HPDE6-E6E7 (cell line): Measurements from ENCODE around the gene LACRT.

Experiments used
- DNase-seq: peaks from one replicate; pipeline ENCODE4 v3.0.0; 2011; ENCODE audit warnings: missing footprints; ENCODE audit errors: extremely low spot score

Gene LACRT

DNA sequence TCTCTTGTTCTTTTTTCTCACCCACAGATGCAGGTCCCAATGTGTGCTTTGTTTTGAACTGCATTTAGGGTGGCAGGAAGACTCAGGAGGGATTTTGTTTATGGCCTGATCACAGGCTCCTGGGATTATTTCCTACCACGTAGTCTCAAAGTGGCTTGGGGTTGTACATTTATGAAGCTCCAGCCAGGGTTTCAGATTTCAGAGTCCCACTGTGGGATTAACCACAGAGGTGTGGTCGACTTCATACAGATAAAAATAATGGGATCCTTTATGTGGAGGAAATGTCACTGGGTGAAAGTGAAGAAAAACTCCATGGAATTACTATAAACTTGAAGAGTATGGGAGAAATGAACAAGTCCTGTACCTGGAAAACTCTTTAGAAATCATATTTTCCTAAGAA lies 32.0 kb downstream of the LACRT start:
- no peak for DNase-seq

DNA sequence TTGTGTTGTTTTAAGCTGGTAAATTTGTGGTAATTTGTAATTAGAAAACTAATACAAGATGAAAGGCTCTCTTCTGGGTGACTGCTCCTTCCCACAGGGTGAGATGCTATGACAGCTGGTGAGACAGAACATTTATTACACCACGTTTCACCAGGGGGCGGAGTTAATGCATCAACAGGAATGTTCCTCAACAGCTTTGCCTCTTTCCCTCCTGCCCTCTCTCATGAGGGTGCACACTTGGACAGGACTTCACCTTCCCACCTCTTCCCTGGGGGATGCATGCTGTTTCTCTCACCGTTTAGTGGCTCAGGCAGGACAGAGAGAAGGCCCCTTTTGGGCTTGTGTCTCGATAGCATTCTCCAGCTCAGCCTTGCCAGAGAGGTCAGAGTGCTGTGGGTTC lies 32.9 kb downstream of the LACRT start:
- no peak for DNase-seq

DNA sequence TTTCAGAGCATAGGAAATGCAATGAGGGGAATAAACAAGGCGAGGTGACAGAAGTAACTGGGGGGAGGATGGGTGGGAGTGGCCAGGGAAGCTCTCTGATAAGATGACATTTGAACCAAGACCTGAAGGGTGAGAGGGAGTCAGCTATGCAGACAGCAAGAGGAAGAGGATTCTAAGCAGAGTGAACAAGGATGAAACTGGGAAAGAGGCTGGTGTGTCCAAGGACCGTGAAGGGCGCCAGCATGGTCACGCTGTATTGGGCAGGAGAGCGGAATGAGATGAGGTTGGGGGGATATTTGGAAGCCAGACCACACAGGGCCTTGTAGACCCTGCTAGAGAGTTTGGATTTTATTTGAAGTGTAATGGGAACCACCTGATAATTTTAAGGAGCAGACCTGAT lies 35.7 kb downstream of the LACRT start:
- DNase-seq, result no peak

DNA sequence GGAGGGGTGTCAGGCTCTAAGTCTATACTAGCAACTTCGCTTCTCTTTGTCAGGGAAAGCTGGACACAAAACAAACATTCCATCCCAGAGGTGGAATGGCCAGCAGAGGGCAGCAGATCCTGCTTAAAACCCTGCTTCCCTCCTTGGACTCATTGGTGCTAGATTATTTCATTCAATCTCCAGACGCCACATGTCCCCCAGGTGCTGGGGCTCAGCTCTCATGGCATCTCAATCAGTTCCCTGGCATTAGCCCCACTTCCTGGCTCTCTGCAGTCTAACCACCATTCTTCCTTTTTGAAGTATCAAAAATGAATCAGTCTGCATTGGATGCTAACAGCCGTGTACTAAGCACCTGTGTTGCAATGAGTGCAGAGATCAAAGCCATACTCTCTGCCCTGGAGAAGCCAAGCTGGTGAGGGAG lies 38.2 kb downstream of the LACRT start:
- peak; percentile 21 for DNase-seq

DNA sequence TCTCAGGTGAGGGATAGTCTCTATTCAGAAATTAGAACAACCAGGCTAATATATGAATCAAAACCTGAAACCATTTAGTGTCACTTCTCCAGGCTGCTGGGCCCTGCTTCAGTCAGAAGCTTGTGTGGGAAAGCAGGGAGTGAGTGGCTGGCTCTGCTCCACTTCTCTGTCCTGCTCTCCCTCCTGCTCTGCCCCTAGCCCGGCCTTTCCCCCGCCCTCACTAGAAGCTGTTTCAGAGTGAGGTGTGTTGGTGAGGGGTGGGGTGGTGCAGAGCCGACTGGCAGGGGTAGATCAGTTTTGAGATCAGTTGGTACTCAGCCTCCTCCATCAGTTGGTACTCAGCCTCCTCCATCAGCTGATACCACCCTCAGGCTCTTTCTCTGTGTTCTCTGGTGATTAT lies 39.2 kb downstream of the LACRT start:
- no peak for DNase-seq

DNA sequence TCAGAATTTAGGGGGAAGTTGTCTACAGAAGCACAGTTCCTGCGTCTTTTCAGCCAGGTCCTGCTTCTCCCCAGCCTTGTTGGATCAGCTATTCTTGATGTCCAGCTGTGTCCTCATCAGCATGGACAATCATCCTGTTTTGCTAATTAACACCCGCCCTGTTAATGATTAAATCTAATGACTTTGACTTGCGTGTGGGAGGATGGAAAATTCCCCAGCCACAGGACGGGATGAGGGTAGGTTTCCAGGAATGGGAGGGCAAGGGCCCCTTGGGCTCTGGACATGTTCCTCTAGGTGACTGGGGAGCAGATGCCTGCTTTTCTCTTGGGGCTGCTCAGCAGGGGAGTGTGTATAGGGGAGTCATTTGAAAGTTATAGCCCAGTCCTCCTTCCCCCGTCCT lies 41.0 kb downstream of the LACRT start:
- DNase-seq, result no peak

DNA sequence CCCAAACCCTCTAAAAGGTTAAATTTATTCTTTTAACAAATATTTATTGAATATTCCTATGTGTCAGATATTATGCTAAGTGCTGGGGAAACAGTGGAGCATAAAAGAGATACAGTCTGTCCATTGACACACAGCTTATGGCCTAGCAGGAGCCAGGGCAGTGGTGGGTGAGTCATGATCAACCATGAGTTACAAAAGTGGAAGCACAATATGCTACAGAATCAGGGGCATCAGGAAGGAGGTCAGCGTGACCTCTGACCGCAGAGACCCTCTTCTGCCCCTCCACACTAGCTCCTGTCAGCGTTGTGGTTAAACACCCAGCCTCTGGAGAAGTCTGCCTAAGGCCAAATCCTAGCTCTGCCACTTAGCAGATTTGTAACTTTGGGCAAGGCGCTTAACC lies 41.6 kb downstream of the LACRT start:
- no peak for DNase-seq

DNA sequence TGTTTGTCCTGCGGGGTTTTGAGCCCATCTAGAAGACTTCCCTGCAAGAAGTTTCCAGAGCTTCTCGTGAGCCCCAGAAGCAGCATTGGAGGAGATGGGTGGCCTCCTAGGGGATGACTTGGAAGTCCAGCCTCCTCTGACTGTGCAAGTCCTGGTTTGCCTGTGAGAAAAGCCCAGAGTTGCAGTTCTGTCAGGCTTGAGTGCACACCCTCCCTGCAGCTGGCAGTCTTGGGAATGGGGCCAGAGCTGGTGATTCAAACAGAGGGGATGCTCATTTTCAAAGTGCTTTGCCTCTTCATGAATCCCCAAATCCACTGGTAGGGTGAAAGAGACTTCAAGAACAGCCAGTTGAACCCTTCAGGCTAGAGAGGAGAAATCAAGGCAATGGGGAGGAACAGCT lies 42.4 kb downstream of the LACRT start:
- no peak for DNase-seq

DNA sequence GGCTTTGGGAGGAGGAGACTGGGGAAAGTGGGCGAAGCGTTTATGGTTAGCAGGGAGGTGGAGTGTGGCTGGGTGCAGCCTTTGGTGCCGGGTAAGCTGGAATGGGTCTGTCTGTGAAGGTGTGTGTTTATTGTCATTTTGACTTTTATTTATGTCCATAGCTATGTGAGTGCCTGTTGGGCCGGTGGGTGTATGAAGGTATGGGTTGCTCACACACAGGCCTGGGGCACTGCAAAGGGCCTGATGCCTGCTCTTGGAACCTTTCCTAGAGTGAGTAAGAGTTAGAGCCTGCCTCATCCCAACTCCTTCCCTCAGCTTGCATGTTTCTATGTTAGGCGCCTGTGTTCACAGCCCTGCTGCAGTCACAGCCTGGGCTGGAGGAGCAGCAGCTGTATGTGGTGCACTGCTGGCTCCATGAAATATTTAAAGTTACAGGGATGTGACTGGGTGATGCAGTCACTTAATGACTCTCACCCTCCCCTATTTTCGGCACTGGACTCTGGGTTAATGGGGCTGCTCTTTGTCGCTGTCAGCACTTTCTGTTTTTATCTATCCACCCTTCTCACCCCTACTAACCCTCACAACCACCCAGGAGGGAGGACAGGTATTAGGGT lies 43.6 kb downstream of the LACRT start:
- no peak for DNase-seq

DNA sequence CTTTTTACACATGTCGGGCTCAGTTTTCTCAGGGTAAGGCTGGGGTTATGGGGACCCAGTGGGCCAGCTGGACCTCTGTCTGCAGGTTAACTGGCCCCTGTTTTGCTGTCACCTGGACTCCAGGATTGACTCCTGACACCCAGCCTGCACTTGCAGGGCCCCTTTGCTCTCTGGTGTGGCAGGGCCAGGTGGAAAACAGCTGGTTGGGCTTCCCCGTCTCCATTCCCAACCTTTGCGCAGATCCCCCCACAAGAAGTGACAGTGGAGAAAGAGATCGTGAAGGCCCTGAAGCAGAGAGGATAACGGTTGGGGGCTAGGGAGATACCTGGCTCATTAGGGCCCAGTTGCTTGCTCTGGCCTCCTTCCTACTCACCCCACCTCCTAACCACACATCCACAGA lies 44.7 kb downstream of the LACRT start:
- DNase-seq, result no peak

DNA sequence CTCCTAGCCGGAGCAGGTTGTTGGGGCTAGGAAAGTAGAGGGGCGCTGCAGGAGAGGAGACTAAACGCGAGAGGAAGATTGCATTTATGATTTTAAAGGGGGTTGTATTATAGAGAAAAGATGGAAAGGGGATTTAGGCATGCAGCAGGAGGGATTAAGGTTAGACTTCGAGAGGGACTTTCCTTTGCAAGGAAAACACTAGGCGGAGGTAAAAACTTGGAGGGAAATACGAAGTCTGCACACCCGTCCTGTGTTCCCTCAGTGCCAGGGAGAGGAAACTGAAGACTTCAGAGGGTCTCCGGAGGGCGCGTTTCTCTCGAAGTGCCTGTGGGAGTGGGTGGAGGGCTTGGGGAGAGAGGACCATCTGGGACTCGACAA lies 45.8 kb downstream of the LACRT start:
- no peak for DNase-seq

DNA sequence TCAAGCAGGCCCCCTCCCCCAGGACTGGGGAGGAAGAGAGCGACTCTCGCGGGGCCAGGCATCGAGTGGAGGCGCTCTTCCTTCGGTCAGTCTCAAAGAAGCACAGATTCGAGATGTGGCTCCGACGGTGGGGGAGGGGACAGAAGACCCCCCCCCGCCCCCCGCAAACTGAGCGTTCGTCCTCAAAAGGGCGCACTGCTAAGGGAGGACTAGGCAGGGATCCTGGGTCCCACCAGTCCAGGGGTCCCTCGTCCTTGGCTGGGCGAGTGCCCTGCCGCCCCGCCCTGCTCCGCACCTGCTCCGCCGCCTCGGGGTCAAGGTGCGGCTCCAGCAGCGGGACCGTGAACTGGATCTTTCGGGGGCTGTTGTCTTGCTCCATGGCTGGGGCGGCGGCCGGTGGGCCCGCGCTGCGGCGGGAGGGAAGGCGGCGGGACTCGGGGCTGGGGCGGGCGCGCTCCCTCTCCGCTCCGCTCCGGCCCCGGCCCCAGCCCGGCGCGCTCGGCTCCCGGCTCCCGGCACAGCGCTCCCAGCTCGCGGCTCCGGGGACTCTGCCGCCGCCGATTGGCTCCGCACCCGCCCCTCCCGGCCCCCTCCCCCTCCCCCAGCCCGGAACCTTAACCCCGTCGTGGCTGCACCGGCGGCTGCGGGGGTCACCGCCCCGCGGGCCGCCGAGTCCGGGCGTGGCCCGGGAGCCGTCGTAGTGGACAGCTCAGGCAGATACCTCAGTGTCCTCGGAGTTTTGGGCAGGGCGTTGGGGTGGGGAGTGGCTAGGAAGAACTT lies 46.4 kb downstream of the LACRT start, which contains the start of gene PPP1R1A:
Gene PPP1R1A (minus strand): TSS at position 550 of the 780 bp plus-strand sequence. CDS start 171 bp downstream, at position 379.
- DNase-seq, result no peak

DNA sequence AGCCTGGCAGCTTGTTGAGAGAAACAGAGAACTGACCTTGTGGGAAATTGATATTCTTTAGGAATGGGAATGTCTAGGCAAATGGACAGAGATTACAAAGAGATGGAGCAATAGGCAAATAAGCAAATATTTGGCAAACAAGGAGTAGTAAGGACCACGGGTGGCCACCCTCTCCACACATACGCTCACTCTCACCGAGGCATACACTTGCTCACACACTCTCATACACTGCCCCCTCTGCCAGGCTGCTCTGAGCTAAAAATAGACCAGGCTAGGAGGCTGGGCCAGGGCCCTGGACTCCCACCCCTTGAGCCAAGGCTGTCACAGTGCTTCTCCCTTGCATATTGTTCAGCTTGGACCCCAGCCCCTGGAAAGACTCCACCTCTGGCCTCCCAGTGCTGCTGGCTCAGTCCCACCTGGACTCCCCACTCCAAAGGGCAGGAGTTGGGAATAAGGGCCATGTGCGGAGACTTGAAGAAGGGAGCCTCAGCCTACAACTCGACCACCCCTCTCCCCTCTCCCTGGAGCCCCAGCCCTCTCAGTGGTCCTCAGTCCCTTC lies 47.3 kb downstream of the LACRT start:
- no peak for DNase-seq

DNA sequence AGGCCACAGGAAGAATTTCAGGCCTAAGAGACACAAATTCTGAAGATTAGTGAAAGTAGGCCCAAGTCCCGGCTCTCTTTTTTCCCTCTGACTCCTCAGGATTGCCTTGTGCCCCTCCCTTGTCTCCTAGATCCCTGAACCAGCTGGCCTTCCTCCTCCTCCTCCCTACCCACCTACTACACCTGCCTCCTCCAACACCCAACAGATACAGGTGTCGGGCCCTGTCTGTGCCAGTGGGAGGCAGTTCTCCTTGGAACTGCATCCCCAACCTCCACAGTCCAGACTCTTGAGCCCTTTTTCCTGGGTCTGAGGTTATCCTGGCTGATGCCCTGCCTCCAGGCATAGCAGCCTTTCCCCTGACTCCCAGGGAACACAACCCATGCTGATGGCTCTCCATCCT lies 48.1 kb downstream of the LACRT start:
- DNase-seq, result no peak

DNA sequence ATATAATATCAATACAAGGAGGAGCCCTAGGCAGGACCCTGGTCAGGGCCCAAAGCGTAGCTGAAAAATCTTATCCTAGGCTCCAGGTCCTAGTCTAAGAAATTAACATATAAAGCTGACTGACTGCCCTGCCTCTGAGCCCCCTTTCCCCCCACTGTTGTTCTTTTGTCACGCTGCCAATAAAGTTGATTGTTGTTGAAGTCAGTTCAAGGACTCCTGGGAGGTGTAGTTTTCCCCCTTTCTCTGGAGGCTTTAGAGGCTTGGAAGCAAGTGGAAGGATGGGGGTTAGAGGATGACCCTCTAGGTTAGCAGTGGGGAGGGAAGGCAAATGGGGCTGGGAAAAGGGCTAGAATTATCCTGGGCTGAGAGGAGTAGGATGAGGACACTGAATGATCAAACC lies 49.5 kb downstream of the LACRT start:
- DNase-seq, result no peak

DNA sequence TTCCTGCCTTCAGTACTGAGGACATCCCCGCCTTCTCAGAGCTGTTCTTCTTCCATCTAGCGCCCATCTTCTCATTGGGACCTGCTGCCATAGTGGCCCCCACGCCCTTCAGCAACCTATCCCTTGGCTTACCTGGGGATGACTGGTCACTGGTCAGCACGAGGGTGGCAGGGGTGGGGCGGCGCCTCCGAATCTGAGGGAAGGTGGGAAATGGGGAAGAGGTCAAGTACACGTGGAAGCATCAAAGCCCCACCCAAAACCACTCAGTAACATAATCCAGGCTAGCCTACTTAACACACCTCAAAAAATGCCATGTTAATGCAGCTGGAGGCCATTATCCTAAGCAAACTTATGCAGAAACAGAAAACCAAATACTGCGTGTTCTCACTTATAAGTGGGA lies 50.6 kb downstream of the LACRT start:
- no peak for DNase-seq

DNA sequence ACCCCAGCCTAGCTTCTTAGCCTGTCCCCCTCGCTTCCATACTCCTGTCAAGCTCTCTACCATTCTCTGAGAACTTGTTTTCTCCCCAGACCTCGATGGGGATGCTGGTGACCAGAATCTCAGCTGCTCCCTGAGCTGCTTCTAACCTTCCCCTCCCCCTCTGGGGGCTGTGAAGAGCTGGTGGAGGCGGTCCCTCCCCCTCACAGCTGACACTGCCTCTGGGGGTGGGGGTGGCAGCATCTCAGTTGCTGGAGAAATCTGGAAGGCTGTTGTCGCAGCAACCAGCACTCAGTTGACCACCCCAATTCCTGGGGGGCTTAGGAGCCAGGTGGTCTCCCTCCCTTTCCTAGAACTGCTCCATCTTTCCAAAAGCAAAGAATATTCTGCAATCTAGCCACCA lies 51.0 kb downstream of the LACRT start:
- no peak for DNase-seq

DNA sequence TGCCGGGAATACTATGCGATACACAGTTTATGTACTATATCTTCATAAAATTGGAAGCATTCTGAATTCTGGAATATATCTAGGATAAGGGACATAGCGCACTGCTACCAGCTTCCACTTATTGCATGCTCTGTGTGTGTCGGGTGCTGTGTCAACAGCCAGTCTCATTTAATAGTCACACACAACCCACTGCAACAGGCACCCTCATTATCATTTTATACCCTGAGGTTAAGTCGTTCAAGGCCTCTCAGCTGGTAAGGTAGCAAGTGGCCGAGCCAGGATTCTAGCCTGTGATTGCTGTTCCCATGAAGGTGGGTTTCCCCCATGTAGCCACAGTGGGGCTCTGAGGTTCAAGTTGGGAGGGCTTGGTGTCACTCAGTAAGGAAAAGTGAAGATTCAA lies 53.3 kb downstream of the LACRT start:
- DNase-seq, result no peak
